NB4 (cell line): ENCODE data around the gene ZNF777.

Experiments used
- CTCF ChIP-seq: IDR thresholded peaks from one replicate; pipeline ENCODE4 v1.5.1; 2012; ENCODE audit warnings: low read depth, low read length
- MYC ChIP-seq: IDR thresholded peaks from 2 replicates; pipeline ENCODE4 v1.6.1; 2011; ENCODE audit warnings: low read depth, low read length
- POLR2A ChIP-seq: IDR thresholded peaks from 2 replicates; pipeline ENCODE4 v1.6.1; 2011; ENCODE audit warnings: mild to moderate bottlenecking; ENCODE audit not compliant: insufficient read length; ENCODE audit errors: extremely low read depth

GRCh38 chr7:149443523-149443922 is 17.3 kb downstream of the ZNF777 start:
- TF ChIP-seq POLR2A (no peak), CTCF (no peak), MYC (no peak)
